ENCODE results near the gene SDSL.

The SDSL gene, protein sequence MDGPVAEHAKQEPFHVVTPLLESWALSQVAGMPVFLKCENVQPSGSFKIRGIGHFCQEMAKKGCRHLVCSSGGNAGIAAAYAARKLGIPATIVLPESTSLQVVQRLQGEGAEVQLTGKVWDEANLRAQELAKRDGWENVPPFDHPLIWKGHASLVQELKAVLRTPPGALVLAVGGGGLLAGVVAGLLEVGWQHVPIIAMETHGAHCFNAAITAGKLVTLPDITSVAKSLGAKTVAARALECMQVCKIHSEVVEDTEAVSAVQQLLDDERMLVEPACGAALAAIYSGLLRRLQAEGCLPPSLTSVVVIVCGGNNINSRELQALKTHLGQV

DNA sequence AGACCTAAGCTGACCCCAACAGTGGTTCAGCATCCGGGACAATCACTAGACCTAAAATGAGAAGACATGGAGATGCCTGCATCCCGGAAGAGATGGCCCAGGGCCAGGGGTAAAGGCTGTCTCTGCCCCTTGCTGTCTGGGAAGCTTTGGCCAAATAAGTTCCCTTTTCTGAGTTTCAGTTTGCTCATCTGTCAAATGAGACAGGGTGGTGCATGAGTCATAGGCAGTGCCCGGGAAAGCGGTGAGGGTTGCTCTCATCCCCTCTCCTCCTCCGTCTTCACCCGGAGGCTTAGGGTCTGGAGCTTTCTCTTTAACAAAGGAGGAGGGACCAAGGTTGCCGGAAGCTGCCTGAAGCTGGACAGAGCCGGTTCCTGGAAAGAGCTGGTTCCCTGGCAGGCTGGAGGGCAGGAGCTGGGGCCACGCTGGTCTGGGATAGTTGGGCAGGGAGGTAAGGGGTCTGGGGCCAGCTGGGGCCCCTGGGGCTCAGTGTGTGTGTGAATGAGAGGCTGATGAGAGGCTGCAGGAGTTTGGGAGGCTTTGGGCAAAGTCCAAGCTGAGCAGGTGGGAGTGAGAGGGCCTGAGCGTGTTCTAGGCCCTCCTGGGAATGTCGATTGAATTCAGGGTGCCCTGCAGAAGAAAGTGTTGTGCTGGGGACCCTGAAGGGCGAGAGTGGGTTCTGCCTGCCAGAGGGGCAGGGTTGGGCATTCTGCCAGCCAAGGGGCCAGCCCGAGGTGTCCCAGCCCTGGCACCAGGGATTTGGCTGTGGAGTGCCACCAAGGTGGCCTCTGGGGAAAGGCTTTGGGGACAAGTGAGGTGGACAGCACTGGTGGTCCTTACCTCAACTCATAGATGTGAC lies at the start of gene SDSL:
Gene SDSL (plus strand): TSS at position 351 of the 856 bp plus-strand sequence. CDS start 5,603 bp downstream, outside the sequence.
- no peak for DNase-seq

- no peak for DNase-seq
Observed at GRCh38 chr12:113373440-113373839, 48.7 kb upstream of the SDSL start.

DNA sequence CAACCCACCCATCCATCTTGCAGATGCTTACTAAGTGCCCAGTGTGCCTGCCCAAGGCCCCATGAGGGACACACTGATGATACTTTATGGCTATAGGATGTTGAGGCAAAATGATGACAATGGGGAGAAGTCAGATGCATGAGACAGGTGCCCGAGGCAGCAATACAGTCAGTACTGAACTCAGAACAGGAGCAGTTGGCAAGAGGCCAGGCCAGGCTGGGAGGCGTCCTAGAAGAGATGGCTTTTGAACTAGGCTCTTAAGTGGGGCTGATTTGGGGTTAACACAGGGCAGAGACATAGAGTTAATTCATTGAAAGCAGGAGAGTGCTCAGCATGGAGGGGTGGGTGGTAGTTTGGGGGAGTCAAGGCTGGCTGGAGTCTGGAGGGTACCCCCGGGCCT lies 48.2 kb upstream of the SDSL start:
- DNase-seq: no peak

- DNase-seq: no peak
Observed at GRCh38 chr12:113374823-113375428, 47.3 kb upstream of the SDSL start.

- DNase-seq: no peak
Observed at GRCh38 chr12:113378291-113378690, 43.9 kb upstream of the SDSL start.

GRCh38 chr12:113381220-113381619 lies 41.0 kb upstream of the SDSL start:
- DNase-seq: no peak

DNA sequence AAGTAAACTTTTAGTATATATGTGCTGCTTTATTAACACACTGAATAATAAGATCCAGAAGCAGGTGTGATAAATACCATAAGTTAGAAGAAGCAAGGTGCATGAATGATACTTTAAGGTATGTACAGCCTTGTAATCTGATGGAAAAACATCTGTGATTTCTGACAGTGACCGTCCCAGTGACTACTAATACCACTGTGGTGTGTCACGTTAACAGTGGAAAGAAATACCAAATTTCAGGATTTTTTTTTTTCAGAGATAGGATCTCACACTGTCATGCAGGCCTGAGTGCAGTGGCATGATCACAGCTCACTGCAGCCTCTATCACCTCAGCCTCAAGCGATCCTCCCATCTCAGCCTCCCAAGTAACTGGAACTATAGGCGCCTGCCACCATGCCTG lies 40.0 kb upstream of the SDSL start:
- DNase-seq: no peak

DNA sequence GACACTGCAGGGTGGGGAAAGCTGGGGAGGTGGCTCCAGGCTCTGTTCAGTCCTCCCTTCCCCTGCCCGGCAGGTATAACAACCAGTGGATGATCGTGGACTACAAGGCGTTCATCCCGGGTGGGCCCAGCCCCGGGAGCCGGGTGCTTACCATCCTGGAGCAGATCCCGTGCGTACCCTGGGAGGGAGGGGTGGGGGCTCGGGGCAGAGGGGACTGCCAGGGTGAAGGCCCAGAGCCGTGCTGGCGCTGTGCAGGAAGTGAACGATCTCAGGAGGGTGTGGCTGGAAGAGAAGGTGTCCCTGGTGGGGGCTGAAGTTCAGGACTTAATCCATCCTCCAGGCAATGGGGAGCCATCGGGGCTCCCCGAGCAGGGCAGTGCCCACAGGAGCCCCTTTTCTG lies 37.4 kb upstream of the SDSL start:
- DNase-seq: no peak

GRCh38 chr12:113385282-113385882 lies 36.8 kb upstream of the SDSL start:
- no peak for DNase-seq

GRCh38 chr12:113386866-113387566 lies 35.2 kb upstream of the SDSL start:
- DNase-seq: no peak

- no peak for DNase-seq
Observed at GRCh38 chr12:113387631-113388030, 34.5 kb upstream of the SDSL start.

DNA sequence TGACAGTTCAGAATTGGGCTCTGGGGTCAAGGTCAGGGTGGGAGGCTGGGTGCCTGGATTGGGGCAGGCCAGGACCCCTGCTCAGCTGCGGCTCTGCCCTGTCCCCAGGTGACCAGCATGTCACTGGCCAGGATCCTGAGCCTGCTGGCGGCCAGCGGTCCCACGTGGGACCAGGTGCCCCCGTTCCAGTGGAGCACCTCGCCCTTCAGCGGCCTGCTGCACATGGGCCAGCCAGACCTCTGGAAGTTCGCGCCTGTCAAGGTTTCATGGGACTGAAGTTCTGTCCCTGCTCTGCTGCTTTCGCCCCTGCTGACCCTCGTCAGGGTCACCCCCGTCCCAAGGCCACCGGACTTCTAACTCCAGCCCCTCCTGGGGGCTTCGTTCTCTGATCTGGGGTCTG lies 33.8 kb upstream of the SDSL start:
- DNase-seq: no peak

GRCh38 chr12:113390064-113391043 lies 31.8 kb upstream of the SDSL start:
- DNase-seq: no peak

GRCh38 chr12:113391145-113391544 lies 31.0 kb upstream of the SDSL start:
- DNase-seq: no peak

DNA sequence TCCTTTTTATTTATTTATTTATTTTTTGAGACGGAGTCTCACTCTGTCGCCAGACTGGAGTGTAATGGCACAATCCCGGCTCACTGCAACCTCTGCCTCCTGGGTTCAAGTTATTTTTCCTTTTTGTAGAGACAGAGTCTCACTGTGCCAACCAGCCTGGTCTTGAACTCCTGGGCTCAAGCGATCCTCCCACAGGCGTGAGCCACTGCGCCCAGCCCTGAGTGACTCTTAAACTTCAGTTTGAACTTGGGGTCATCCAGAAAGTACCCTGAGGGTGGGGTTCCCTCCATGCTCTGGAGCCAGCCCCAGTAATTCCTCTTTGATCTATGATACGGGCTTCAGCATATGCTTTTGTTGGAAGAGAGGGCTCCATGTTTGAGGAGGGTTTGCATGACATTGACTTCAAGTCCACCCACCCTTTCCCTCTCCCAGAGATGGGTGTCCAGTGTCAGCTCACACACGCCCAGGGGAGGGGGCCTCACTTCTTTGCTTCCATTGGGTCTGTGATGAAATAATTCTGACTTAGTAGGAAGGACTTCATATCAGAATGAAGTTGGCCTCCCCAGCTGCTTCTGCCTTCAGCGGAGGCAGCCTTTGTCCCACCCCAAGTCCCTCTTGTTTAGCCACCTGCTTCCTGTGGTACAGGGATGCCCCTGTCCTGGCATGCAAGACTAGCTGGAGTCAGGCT lies 30.4 kb upstream of the SDSL start:
- DNase-seq: no peak

GRCh38 chr12:113392520-113392919 lies 29.7 kb upstream of the SDSL start:
- no peak for DNase-seq

DNA sequence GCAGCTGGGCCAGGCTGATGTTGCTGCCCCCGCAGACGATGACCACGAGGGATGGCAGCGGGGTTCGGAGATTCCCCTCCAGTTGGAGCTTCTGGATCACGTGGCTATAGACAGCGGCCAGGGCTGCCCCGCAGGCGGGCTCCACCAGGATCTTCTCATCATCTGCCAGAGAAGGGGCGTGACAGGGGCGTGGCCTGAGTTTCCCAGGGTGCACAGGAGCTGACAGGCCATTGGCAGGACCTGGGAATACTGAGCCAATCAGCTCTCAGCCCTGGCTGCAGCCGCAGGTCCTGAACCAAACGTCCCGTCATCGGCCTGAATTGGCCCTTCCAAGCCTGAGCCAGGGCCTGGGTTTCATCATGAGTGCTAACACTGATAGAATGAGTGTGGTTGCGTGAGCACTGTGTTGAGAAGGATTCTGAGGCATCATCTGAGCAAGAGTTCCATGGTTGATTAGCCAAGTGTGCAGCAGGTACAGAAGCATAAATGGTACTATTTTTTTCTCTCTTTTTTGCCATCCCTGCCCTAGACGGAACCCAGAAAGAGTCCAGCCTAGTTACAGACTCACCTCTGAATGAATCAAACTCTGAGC lies 29.1 kb upstream of the SDSL start:
- no peak for DNase-seq

DNA sequence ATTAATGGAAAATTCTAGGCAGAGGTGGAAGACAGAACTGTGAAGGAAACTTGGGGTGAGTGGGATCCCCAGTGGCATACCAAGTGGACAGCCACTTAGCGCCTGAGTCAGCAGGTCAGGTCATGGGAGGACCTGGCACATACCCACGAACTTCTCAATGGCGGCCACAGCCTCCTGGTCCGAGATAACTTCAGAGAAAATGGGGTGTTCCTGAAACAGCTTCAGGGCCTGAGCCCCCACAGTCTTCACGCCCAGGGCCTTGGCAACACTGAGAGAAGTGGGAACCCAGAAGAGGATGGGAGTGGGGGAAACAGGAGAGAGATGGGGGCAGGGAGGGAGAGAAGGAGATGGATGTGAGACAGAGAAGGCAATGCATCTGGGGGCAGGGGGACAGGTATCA lies 28.4 kb upstream of the SDSL start:
- no peak for DNase-seq

- no peak for DNase-seq
Observed at GRCh38 chr12:113395119-113395518, 27.1 kb upstream of the SDSL start.

- DNase-seq: no peak
Observed at GRCh38 chr12:113396200-113396599, 26.0 kb upstream of the SDSL start.
